Epithelial cell of alveolus of lung (primary cell): Measurements from ENCODE around the gene CCN6. TPM values are rescaled to one million over a fixed set of nuclear protein-coding genes. Genes with fewer than 3 reads are reported as not detected.

ENCODE experiments used
- total RNA-seq: library from RNA; depleted of rRNA; stranded (reverse); fragments of >200 nt; gene quantifications from 2 replicates; pipeline ENCODE4 v1.2.1, GENCODE V29; 2015

CCN6 gene
- not detected in 2 replicates for total RNA-seq

GRCh38 chr6:112054001-112054400, at the start of gene CCN6:
CCN6 (plus strand) TSS chr6:112054104; CDS start chr6:112054358, 254 bp downstream.

GRCh38 chr6:112087136-112087911, 33.4 kb downstream of the CCN6 start, which contains the start of the genes FAM229B and TUBE1:
FAM229B (plus strand) TSS chr6:112087591; CDS start chr6:112099284, 11,693 bp downstream.
TUBE1 (minus strand) TSS chr6:112087482; CDS start chr6:112087434, 48 bp downstream.

Other genes with a start within 250 kb of the CCN6 start
- gene FYN, start 180.7 kb upstream of the CCN6 start, total RNA-seq = 45.3 and 61.2 TPM in 2 replicates
- 16.3 and 21.0 TPM in 2 replicates for gene TUBE1, start 33.4 kb downstream of the CCN6 start, total RNA-seq
- gene FAM229B, start 33.5 kb downstream of the CCN6 start, total RNA-seq = 4.7 and 18.9 TPM in 2 replicates
- 88.0 and 124 TPM in 2 replicates for gene LAMA4, start 200.5 kb downstream of the CCN6 start, total RNA-seq